Coronary artery (tissue), 2 donors: Measurements from ENCODE around the gene GCH1.

Experiments
- DNase-seq: peaks from one replicate; pipeline ENCODE4 v3.0.0-alpha.2; 2017; ENCODE audit warnings: low spot score
- H3K27ac ChIP-seq, 2 donors: fragments of 200-600 bp; sonication (generic); one replicate each; pipeline ENCODE4 v1.5.1; 2016 to 2019
- H3K4me3 ChIP-seq: fragments of 200-600 bp; sonication (generic); 2 replicates; pipeline ENCODE4 v1.5.1; 2016; ENCODE audit warnings: mild to moderate bottlenecking, moderate library complexity
- TF ChIP-seq, protein P1 (sequence below): fragments of 200-600 bp; sonication (generic); IDR thresholded peaks from one replicate; pipeline ENCODE4 v1.5.1; 2019; ENCODE audit warnings: antibody characterized with exemption

GCH1 gene

DNA sequence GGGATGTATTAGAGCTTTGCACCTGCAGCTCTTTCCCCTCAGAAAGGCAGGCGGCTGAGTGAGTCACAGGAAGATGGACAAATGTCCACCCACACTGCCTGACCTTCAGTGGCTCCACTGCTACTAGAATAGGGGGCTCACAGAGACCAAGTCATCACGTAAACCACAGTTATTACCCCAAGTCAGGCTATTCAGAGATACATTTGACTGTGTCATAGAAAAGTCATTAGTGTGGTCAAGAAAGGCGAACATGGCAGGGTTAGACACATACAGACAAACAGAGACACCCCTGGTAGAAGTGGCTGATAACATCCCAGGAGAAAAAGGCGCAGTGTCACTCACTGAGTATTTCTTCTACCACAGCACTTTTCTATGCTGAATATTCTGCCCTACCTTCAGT lies 36.0 kb downstream of the GCH1 start:
- Histone ChIP-seq H3K4me3 (no peak overlapping the region), H3K27ac (no peak overlapping the region)
- TF ChIP-seq, protein P1, sequence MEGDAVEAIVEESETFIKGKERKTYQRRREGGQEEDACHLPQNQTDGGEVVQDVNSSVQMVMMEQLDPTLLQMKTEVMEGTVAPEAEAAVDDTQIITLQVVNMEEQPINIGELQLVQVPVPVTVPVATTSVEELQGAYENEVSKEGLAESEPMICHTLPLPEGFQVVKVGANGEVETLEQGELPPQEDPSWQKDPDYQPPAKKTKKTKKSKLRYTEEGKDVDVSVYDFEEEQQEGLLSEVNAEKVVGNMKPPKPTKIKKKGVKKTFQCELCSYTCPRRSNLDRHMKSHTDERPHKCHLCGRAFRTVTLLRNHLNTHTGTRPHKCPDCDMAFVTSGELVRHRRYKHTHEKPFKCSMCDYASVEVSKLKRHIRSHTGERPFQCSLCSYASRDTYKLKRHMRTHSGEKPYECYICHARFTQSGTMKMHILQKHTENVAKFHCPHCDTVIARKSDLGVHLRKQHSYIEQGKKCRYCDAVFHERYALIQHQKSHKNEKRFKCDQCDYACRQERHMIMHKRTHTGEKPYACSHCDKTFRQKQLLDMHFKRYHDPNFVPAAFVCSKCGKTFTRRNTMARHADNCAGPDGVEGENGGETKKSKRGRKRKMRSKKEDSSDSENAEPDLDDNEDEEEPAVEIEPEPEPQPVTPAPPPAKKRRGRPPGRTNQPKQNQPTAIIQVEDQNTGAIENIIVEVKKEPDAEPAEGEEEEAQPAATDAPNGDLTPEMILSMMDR, result no peak
- no peak for DNase-seq

DNA sequence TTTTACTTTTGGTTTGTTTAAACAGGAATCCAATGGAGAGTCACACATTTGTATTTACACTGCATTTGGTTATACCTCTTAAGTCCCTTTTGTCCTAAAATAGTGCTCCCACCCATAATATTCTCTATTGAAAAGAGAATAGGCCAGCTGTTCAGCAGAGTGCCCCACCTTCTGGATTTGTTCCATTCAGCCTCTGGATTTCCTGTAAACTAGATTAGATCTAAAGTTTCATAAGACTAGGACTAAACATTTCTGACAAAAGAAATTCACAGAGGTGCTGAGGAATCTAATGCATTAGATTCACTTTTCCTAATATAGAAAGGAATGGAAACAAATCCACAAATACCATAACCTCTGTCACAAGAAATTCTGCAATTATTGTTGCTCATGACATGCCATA lies 38.1 kb downstream of the GCH1 start:
- Histone ChIP-seq H3K27ac (no peak overlapping the region), H3K4me3 (no peak overlapping the region)
- TF ChIP-seq, protein P1, result no peak
- DNase-seq, result no peak

DNA sequence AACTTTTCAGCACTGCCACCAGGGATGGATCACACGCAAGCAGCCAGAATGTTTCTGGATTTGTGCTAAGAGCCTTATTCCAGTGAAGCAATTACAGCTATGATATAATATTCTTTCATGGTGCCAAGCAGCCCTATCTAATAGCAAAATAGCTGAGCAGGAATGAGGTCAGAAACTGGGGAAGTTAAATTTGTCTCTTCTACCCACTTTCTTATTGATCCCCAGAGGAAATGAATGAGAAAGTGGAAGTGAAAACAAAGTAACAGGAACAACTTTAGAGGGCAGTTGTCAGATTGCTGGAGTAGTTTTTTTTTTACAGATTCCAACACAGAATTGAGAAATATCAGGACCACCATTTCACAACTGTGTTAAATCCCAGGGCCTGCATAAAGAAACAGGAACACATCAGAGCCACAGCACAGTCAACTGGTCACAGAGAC lies 44.8 kb downstream of the GCH1 start:
- Histone ChIP-seq H3K27ac (peak overlapping the region in 1 of 2 donors; percentile 65), H3K4me3 (no peak overlapping the region)
- TF ChIP-seq, protein P1, result no peak
- DNase-seq, result no peak

DNA sequence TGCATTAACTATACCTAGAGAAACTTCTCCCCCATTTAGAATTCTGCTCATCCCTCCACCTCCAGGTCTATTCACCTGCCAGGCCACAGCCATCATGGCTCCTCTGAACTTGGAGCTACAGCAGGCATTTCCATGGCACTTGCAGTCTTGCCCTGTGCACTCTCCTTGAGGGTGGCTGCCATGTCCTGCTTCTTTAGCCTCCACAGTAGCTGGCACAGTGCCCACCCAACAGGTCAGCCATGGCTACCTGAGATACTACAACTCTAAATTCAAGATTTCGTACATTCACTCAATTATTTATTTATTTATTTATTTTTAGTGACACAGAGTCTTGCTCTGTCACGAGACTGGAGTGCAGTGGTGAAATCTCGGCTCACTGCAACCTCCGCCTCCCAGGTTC lies 46.5 kb downstream of the GCH1 start:
- TF ChIP-seq, protein P1, result no peak

DNA sequence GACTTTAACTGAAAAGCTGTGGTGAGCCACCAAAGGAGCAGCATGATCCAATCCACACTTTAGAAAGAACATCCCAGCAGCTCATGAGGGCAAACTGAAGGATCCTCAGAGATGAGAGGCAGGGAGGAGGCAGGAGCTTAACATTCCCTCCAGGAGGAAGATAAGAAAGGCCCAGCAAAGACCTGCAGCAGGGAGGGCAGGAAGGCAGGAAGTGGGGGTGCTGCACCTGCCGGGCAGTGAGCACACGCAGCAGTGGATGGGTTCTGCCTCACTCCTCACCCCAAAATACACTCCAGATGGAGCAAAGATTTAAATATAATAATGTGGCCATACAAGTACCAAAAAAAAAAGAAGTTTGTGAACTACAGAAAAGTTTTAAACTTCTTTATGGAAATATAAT lies 48.4 kb downstream of the GCH1 start:
- H3K4me3 ChIP-seq, result no peak overlapping the region
- TF ChIP-seq, protein P1, result no peak
- no peak for DNase-seq
- H3K27ac ChIP-seq, result no peak overlapping the region

More for the DNA sequence above, 46.5 kb downstream of the GCH1 start:
- Histone ChIP-seq H3K27ac (no peak overlapping the region), H3K4me3 (no peak overlapping the region)
- DNase-seq, result no peak

DNA sequence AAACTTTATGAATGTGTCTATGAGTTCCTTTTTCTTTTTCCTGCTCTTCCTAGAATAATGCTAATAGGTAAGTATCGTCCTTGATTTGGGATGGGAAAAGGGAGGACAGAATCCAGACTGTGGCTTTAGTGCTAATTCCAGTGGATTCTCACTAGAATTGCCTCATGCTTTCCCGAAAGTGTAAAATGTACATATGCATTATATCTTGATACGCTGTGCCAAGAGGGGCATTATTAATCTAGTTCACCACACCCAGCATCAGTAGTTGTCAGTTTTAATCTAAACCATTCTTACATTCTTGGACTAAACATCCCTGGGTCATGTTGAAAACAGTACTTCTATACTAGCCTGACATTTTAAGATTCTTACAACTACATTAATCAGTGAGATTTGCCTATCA lies 49.3 kb downstream of the GCH1 start:
- no peak for DNase-seq
- TF ChIP-seq, protein P1, result no peak

DNA sequence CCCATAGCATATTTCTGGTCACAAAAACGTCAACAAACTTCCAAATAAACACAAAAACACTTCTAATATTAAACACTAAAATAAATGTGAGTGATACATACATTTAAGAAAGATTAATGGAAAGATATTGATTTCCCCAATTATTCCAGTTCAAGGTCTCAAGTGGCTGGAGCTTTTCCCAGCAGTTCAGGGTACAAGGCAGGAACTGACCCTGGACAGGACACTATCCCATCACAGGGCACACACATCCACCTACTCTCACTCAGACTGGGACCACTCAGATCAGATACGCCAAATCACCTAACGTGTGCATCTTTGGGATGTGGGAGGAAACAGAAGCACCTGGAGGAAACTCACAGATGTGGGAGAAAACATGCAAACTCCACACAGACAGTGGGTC lies 50.4 kb downstream of the GCH1 start:
- Histone ChIP-seq H3K27ac (no peak overlapping the region), H3K4me3 (no peak overlapping the region)
- TF ChIP-seq, protein P1, result no peak
- no peak for DNase-seq

More for the DNA sequence above, 49.3 kb downstream of the GCH1 start:
- H3K4me3 ChIP-seq, result no peak overlapping the region
- no peak overlapping the region for H3K27ac ChIP-seq
